H1 (cell line): ENCODE measurements around the gene GPC6. TPM values are rescaled to one million over a fixed set of nuclear protein-coding genes. Genes with fewer than 3 reads are reported as not detected.

Experiments
- CTCF ChIA-PET: fragments of 300-600 bp; sonication (Branson Sonifier 250); formaldehyde crosslinking; loops from one replicate; lab custom pipeline; 2021; ENCODE audit not compliant: partially characterized antibody; lab: Charles Lee
- POLR2A ChIA-PET: fragments of 300-600 bp; sonication (Branson Sonifier 250); formaldehyde crosslinking; loops from one replicate; lab custom pipeline; 2021; ENCODE audit warnings: inconsistent platforms; ENCODE audit not compliant: partially characterized antibody; lab: Charles Lee
- DNase-seq, 2 experiments: peaks; one replicate each; pipeline versions ENCODE4 v3.0.0 to v3.0.0-alpha.2; 2010 to 2022; ENCODE audit warnings: low spot score in 2 of 2, low read depth in 1 of 2, mixed read lengths in 1 of 2
- FAIRE-seq: peaks from 2 replicates; lab custom pipeline; 2011; peaks lifted over from hg19 to GRCh38; lab: Jason Lieb, UNC
- H2AFZ ChIP-seq: 2 replicates; pipeline ENCODE4 v1.8.1; 2012; ENCODE audit warnings: low read length, inconsistent platforms
- H2AK5ac ChIP-seq: 2 replicates; pipeline ENCODE4 v1.6.1; 2013; ENCODE audit warnings: low read depth, low read length
- H2BK120ac ChIP-seq: replicated peaks from 2 replicates; pipeline ENCODE3; 2013; ENCODE audit warnings: low read depth, low read length, inconsistent platforms
- H2BK12ac ChIP-seq: 2 replicates; pipeline ENCODE4 v1.6.1; 2013; ENCODE audit warnings: low read depth, low read length
- H2BK15ac ChIP-seq: 2 replicates; pipeline ENCODE4 v1.6.1; 2013; ENCODE audit warnings: low read length
- H2BK20ac ChIP-seq: 2 replicates; pipeline ENCODE4 v1.6.1; 2013; ENCODE audit warnings: low read length
- H2BK5ac ChIP-seq: 2 replicates; pipeline ENCODE4 v1.6.1; 2013; ENCODE audit warnings: low read depth, low read length
- H3K14ac ChIP-seq: 2 replicates; pipeline ENCODE4 v1.6.1; 2013; ENCODE audit warnings: inconsistent platforms; ENCODE audit not compliant: insufficient read length
- H3K18ac ChIP-seq: 2 replicates; pipeline ENCODE4 v1.6.1; 2013; ENCODE audit warnings: low read length; ENCODE audit errors: extremely low read depth
- H3K23ac ChIP-seq: 2 replicates; pipeline ENCODE4 v1.6.1; 2013; ENCODE audit warnings: inconsistent platforms; ENCODE audit not compliant: insufficient read length
- H3K23me2 ChIP-seq: 2 replicates; pipeline ENCODE4 v1.6.1; 2013; ENCODE audit warnings: low read depth, low read length
- H3K27ac ChIP-seq: 2 replicates; pipeline ENCODE4 v1.6.1; 2011; ENCODE audit warnings: low read depth, low read length, inconsistent platforms
- H3K27me3 ChIP-seq, 4 experiments: replicated peaks in 1 of 4; 1 replicate in 1 of 4; 2 replicates in 3 of 4; pipeline versions ENCODE4 v1.6.1 to v1.8.1; 2011 to 2013; ENCODE audit warnings: low read length in 3 of 4, mild to moderate bottlenecking in 3 of 4, inconsistent platforms in 2 of 4, mixed read lengths in 2 of 4, moderate library complexity in 1 of 4; ENCODE audit not compliant: control insufficient read depth in 3 of 4, insufficient read depth in 3 of 4; ENCODE audit errors: extremely low read depth in 1 of 4
- H3K36me3 ChIP-seq, 4 experiments: 2 replicates each; pipeline versions ENCODE4 v1.6.1 to v1.8.1; 2011 to 2013; ENCODE audit warnings: mild to moderate bottlenecking in 4 of 4, low read length in 3 of 4, moderate library complexity in 2 of 4, control low read depth in 1 of 4, inconsistent platforms in 1 of 4; ENCODE audit not compliant: insufficient read depth in 4 of 4, control insufficient read depth in 2 of 4
- H3K4ac ChIP-seq: replicated peaks from 2 replicates; pipeline ENCODE3; 2013; ENCODE audit warnings: low read length, low read depth, mixed read lengths, inconsistent platforms; ENCODE audit not compliant: insufficient read length
- H3K4me1 ChIP-seq, 4 experiments: replicated peaks in 1 of 4; 1 replicate in 1 of 4; 2 replicates in 3 of 4; pipeline versions ENCODE4 v1.6.1 to v1.8.1; 2011 to 2013; ENCODE audit warnings: low read length in 3 of 4, inconsistent platforms in 2 of 4, mixed read lengths in 1 of 4; ENCODE audit not compliant: insufficient read depth in 4 of 4, control insufficient read depth in 3 of 4
- H3K4me2 ChIP-seq, 2 experiments: 2 replicates each; pipeline versions ENCODE4 v1.6.1 to v1.8.1; 2011 to 2013; ENCODE audit warnings: low read depth in 2 of 2, low read length in 2 of 2, control low read depth in 1 of 2, inconsistent platforms in 1 of 2, mild to moderate bottlenecking in 1 of 2; ENCODE audit not compliant: insufficient read depth in 1 of 2
- H3K4me3 ChIP-seq, 4 experiments: fragments of 200-600, 300-600 bp in 1 of 4; sonication (generic), shearing (Covaris generic), sonication (Bioruptor Twin) in 1 of 4; 2 replicates each; pipeline versions ENCODE4 v1.5.1 to v1.8.1; 2011 to 2016; ENCODE audit warnings: low read length in 4 of 4, low read depth in 3 of 4, control low read depth in 2 of 4, inconsistent platforms in 2 of 4, mild to moderate bottlenecking in 2 of 4, mixed read lengths in 1 of 4, moderate library complexity in 1 of 4; ENCODE audit not compliant: insufficient read depth in 2 of 4; ENCODE audit errors: extremely low read depth in 1 of 4
- H3K56ac ChIP-seq: replicated peaks from 2 replicates; pipeline ENCODE3; 2013; ENCODE audit warnings: low read depth, mild to moderate bottlenecking, mixed read lengths, low read length, inconsistent platforms; ENCODE audit not compliant: insufficient read length
- H3K79me1 ChIP-seq: 2 replicates; pipeline ENCODE4 v1.6.1; 2013; ENCODE audit warnings: low read depth, low read length, control low read depth
- H3K79me2 ChIP-seq, 2 experiments: 2 replicates each; pipeline versions ENCODE4 v1.6.1 to v1.8.1; 2012 to 2013; ENCODE audit warnings: low read length in 2 of 2, mild to moderate bottlenecking in 2 of 2, inconsistent platforms in 1 of 2; ENCODE audit not compliant: insufficient read depth in 2 of 2, control insufficient read depth in 1 of 2
- H3K9ac ChIP-seq, 4 experiments: replicated peaks in 1 of 4; 1 replicate in 1 of 4; 2 replicates in 3 of 4; pipeline versions ENCODE4 v1.6.1 to v1.8.1; 2011 to 2013; ENCODE audit warnings: low read depth in 3 of 4, low read length in 3 of 4, control low read depth in 2 of 4, mild to moderate bottlenecking in 2 of 4, moderate library complexity in 2 of 4, inconsistent platforms in 1 of 4; ENCODE audit errors: extremely low read depth in 1 of 4
- H3K9me3 ChIP-seq, 2 experiments: 2 replicates each; pipeline versions ENCODE4 v1.6.1 to v1.8.1; 2012 to 2013; ENCODE audit warnings: mild to moderate bottlenecking in 2 of 2, moderate library complexity in 2 of 2, control low read depth in 1 of 2, inconsistent platforms in 1 of 2, low read depth in 1 of 2, low read length in 1 of 2, mixed read lengths in 1 of 2; ENCODE audit not compliant: insufficient read depth in 2 of 2
- H4K20me1 ChIP-seq, 2 experiments: replicated peaks in 1 of 2; 2 replicates each; pipeline versions ENCODE3 to v1.8.1; 2011 to 2013; ENCODE audit warnings: inconsistent platforms in 2 of 2, low read length in 2 of 2, mild to moderate bottlenecking in 1 of 2; ENCODE audit not compliant: insufficient read depth in 2 of 2, control insufficient read depth in 1 of 2
- H4K5ac ChIP-seq: 2 replicates; pipeline ENCODE4 v1.6.1; 2013; ENCODE audit warnings: low read length, low read depth, mixed read lengths, inconsistent platforms; ENCODE audit not compliant: insufficient read length
- H4K8ac ChIP-seq: 2 replicates; pipeline ENCODE4 v1.8.0; 2013; ENCODE audit warnings: mild to moderate bottlenecking, moderate library complexity, low read length, inconsistent platforms; ENCODE audit not compliant: insufficient read depth; ENCODE audit errors: extremely low read depth
- H4K91ac ChIP-seq: replicated peaks from 2 replicates; pipeline ENCODE3; 2013; ENCODE audit warnings: low read length, mixed read lengths, inconsistent platforms; ENCODE audit not compliant: insufficient read length
- CEBPB ChIP-seq: IDR thresholded peaks from 2 replicates; pipeline ENCODE4 v1.6.1; 2012; ENCODE audit warnings: low read depth, low read length
- EZH2 ChIP-seq: fragments of 200-600 bp; sonication (generic); IDR thresholded peaks from 2 replicates; pipeline ENCODE4 v1.7.1; 2012; ENCODE audit warnings: low read depth, mild to moderate bottlenecking, moderate library complexity, low read length, inconsistent platforms; ENCODE audit not compliant: severe bottlenecking
- FOSL1 ChIP-seq: IDR thresholded peaks from 2 replicates; pipeline ENCODE4 v1.6.1; 2011; ENCODE audit warnings: mild to moderate bottlenecking, low read depth, low read length, moderate library complexity; ENCODE audit not compliant: insufficient read depth
- HDAC6 ChIP-seq: IDR thresholded peaks from one replicate; pipeline ENCODE4 v1.7.1; 2012; ENCODE audit warnings: low read depth, mild to moderate bottlenecking, inconsistent platforms, low read length, moderate library complexity
- JUN ChIP-seq: IDR thresholded peaks from 2 replicates; pipeline ENCODE4 v1.6.1; 2011; ENCODE audit warnings: low read depth, mild to moderate bottlenecking, improper control_type of control experiment, low read length
- KDM5A ChIP-seq: fragments of 200-600 bp; IDR thresholded peaks from 2 replicates; pipeline ENCODE4 v1.7.1; 2012; ENCODE audit warnings: mild to moderate bottlenecking, low read length, inconsistent platforms, mixed read lengths
- MAFK ChIP-seq: IDR thresholded peaks from 2 replicates; pipeline ENCODE4 v1.6.1; 2012; ENCODE audit warnings: low read depth, mild to moderate bottlenecking, improper control_type of control experiment, low read length
- NANOG ChIP-seq: IDR thresholded peaks from 2 replicates; pipeline ENCODE4 v1.6.1; 2011; ENCODE audit warnings: low read length, low read depth, mild to moderate bottlenecking, inconsistent platforms; ENCODE audit not compliant: insufficient read depth, poor library complexity, severe bottlenecking
- POLR2AphosphoS5 ChIP-seq: IDR thresholded peaks from 2 replicates; pipeline ENCODE4 v1.6.1; 2011; ENCODE audit warnings: low read depth, low read length
- RFX5 ChIP-seq: IDR thresholded peaks from 2 replicates; pipeline ENCODE4 v1.6.1; 2011; ENCODE audit warnings: low read depth, low read length, improper control_type of control experiment, borderline replicate concordance
- SIX5 ChIP-seq: IDR thresholded peaks from 2 replicates; pipeline ENCODE4 v1.6.1; 2011; ENCODE audit warnings: mild to moderate bottlenecking, low read depth, low read length
- TBP ChIP-seq: IDR thresholded peaks from 2 replicates; pipeline ENCODE4 v1.6.1; 2011; ENCODE audit warnings: low read depth, low read length, improper control_type of control experiment
- USF2 ChIP-seq: IDR thresholded peaks from 2 replicates; pipeline ENCODE4 v1.6.1; 2011; ENCODE audit warnings: low read length, improper control_type of control experiment
- WGBS, 2 experiments: shearing (Covaris generic) in 1 of 2; methylation state at CpG; one replicate each; pipeline versions ENCODE4 v1.1.6 to v1.1.7; 2013 to 2015; ENCODE audit warnings: low lambda C conversion rate in 2 of 2, mixed read lengths in 2 of 2, inconsistent platforms in 1 of 2, low coverage in 1 of 2, missing lambda C conversion rate in 1 of 2; ENCODE audit not compliant: insufficient replicate concordance in 2 of 2, insufficient coverage in 1 of 2, insufficient read length in 1 of 2; ENCODE audit errors: extremely low coverage in 1 of 2, missing lambda C conversion rate in 1 of 2; 5-methylcytosine and 5-hydroxymethylcytosine counted together
- polyA plus RNA-seq, 7 experiments: library from polyadenylated mRNA; depleted of rRNA in 3 of 7; stranded (reverse) in 5 of 7; unstranded in 2 of 7; fragments of >200 nt in 5 of 7; fragments of 200-250 nt in 2 of 7; gene quantifications; 1 replicate in 5 of 7; 2 replicates in 1 of 7; 4 replicates in 1 of 7; pipeline versions ENCODE4 v1.2.1 to v1.2.3, GENCODE V29; 2011 to 2013; ENCODE audit warnings: missing spikeins in 2 of 7, mixed read lengths in 2 of 7
- total RNA-seq: library from RNA; stranded (reverse); fragmentation: NEBNext Ultra II Directional; extraction: Animal tissue kit (Norgen Biotek cat#: 25700); gene quantifications from 2 replicates; pipeline ENCODE4 v1.2.1, GENCODE V29; 2021

Gene GPC6
- total and polyA plus RNA-seq, 2 of the 8 experiments (the other 6 are each of a cell fraction or from before 2014, with no cell fraction given), result 5.4 to 12.0 TPM

DNA sequence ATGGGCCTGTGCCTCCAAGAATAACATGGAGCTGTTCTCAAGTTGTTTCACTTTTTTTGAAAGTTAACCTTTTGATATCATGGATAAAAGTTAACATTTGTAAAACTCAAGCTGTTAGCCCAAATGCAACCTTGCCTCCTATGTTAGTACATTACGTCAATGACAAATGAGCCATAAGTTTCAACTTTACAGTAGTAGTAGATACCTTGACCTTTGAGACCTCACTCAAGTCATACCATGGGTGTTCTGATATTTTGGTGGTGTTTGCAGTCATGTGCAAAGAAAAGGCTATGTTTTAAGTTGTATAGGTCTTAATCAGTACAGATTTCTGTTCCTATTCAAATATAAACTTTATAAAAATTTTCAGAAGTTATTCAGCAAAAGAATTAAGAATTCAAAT is 539.2 kb downstream of the GPC6 start:
- Histone ChIP-seq H3K27ac (no peak overlapping the region), H3K23me2 (no peaks in the 10 kb centered on the region), H2BK20ac (no peak overlapping the region), H2BK15ac (no peak overlapping the region), H3K36me3 (no peaks in the 10 kb centered on the region), H3K79me2 (no peaks in the 10 kb centered on the region), H2AFZ (no peak overlapping the region), H4K20me1 (no peaks in the 10 kb centered on the region), H3K4me3 (no peak overlapping the region), H3K4ac (no peak overlapping the region), H3K18ac (no peak overlapping the region), H3K14ac (no peak overlapping the region), H3K23ac (no peak overlapping the region), H4K5ac (no peak overlapping the region), H4K8ac (no peak overlapping the region), H3K9me3 (peaks cover 0 to 8% of the 10 kb centered on the region in 2 experiments; a peak in 2 of 4 replicates), H2BK12ac (no peak overlapping the region), H3K4me1 (no peaks in the 10 kb centered on the region; a peak in 1 of 7 replicates), H2AK5ac (no peak overlapping the region), H2BK5ac (no peak overlapping the region), H3K27me3 (no peaks in the 10 kb centered on the region), H3K79me1 (no peaks in the 10 kb centered on the region), H3K4me2 (no peak overlapping the region), H3K9ac (no peak overlapping the region), H4K91ac (no peak overlapping the region), H2BK120ac (no peak overlapping the region), H3K56ac (no peak overlapping the region)
- POLR2A ChIA-PET, result no interaction called here
- CTCF ChIA-PET, result interaction anchor here (1.4 kb wide), 1 partner anchor 9 kb away, joined by 5 read pairs; no protein-coding TSS in a partner anchor
- DNase-seq (no peak), FAIRE-seq (no peak)
- 100% methylated on average over 1 of the region's 1 CpG; no CpG with 5 or more reads in 1 of the 2 experiments for WGBS, 2 experiments
- no peak for TF ChIP-seq MAFK
- TF ChIP-seq JUN, result no peak
- TF ChIP-seq RFX5, result no peak
- TF ChIP-seq KDM5A, result no peak
- TF ChIP-seq CEBPB, result no peak
- TF ChIP-seq NANOG, result no peak
- TF ChIP-seq EZH2, result no peak
- no peak for TF ChIP-seq SIX5
- TF ChIP-seq HDAC6, result no peak
- TF ChIP-seq TBP, result no peak
- TF ChIP-seq USF2, result no peak
- TF ChIP-seq FOSL1, result no peak
- no peak for TF ChIP-seq POLR2AphosphoS5
